Endothelial cell of umbilical vein (primary cell): Measurements from ENCODE around the gene BAG3. TPM values are rescaled to one million over a fixed set of nuclear protein-coding genes. Genes with fewer than 3 reads are reported as not detected.

Experiments used
- BruUV-seq: library from RNA; stranded (reverse); fragments of 400-500 nt; replicated peaks from 2 replicates; lab custom pipeline; 2021; lab: Mats Ljungman, UMichigan
- CTCF ChIA-PET: fragments of 300-600, 350-600 bp; sonication (Branson Sonifier 250); formaldehyde crosslinking; loops from one replicate; lab custom pipeline; 2021; ENCODE audit warnings: antibody characterized with exemption, inconsistent platforms; lab: Charles Lee
- POLR2A ChIA-PET: fragments of 300-600, 350-600 bp; sonication (Branson Sonifier 250); formaldehyde crosslinking; loops from one replicate; lab custom pipeline; 2021; ENCODE audit warnings: antibody characterized with exemption, inconsistent platforms; lab: Charles Lee
- DNase-seq: peaks from one replicate; pipeline ENCODE4 v3.0.0-alpha.2; 2011; ENCODE audit warnings: low read depth, low spot score
- FAIRE-seq: peaks from 2 replicates; lab custom pipeline; 2011; peaks lifted over from hg19 to GRCh38; lab: Jason Lieb, UNC
- H2AFZ ChIP-seq: 2 replicates; pipeline ENCODE4 v1.6.0; 2012; ENCODE audit warnings: low read depth, low read length, control low read depth, inconsistent platforms
- H3K27ac ChIP-seq: 2 replicates; pipeline ENCODE4 v1.5.1; 2011; ENCODE audit warnings: low read depth, mild to moderate bottlenecking, control low read depth, low read length, moderate library complexity; ENCODE audit not compliant: insufficient read depth
- H3K27me3 ChIP-seq, 2 experiments: 2 replicates each; pipeline versions ENCODE4 v1.6.0 to v1.6.1; 2011; ENCODE audit warnings: low read length in 2 of 2, mixed read lengths in 1 of 2; ENCODE audit not compliant: control insufficient read depth in 2 of 2, insufficient read depth in 2 of 2
- H3K36me3 ChIP-seq, 2 experiments: 2 replicates in 1 of 2; 3 replicates in 1 of 2; pipeline ENCODE4 v1.5.1; 2011; ENCODE audit warnings: low read length in 2 of 2, mild to moderate bottlenecking in 1 of 2, moderate library complexity in 1 of 2; ENCODE audit not compliant: control insufficient read depth in 2 of 2, insufficient read depth in 2 of 2; ENCODE audit errors: extremely low read depth in 1 of 2
- H3K4me1 ChIP-seq: 3 replicates; pipeline ENCODE4 v1.5.1; 2011; ENCODE audit warnings: mild to moderate bottlenecking, low read length; ENCODE audit not compliant: control insufficient read depth, insufficient read depth; ENCODE audit errors: extremely low read depth
- H3K4me2 ChIP-seq: 2 replicates; pipeline ENCODE4 v1.6.1; 2011; ENCODE audit warnings: low read length, control low read depth, mixed read lengths; ENCODE audit not compliant: insufficient read depth
- H3K4me3 ChIP-seq, 3 experiments: fragments of 200-600 bp in 1 of 3; sonication (generic), shearing (Covaris generic) in 1 of 3; replicated peaks in 1 of 3; 2 replicates each; pipeline ENCODE4 v1.5.1; 2011 to 2016; ENCODE audit warnings: control low read depth in 3 of 3, low read length in 3 of 3, mild to moderate bottlenecking in 2 of 3, inconsistent platforms in 1 of 3, low read depth in 1 of 3, moderate library complexity in 1 of 3; ENCODE audit not compliant: insufficient read depth in 1 of 3
- H3K79me2 ChIP-seq: 2 replicates; pipeline ENCODE4 v1.6.0; 2012; ENCODE audit warnings: low read length, inconsistent platforms; ENCODE audit not compliant: control insufficient read depth, insufficient read depth
- H3K9ac ChIP-seq: replicated peaks from 2 replicates; pipeline ENCODE3; 2011; ENCODE audit warnings: low read length, control low read depth; ENCODE audit not compliant: insufficient read depth; ENCODE audit errors: extremely low read depth
- H3K9me1 ChIP-seq: replicated peaks from 3 replicates; pipeline ENCODE4 v1.6.0; 2011; ENCODE audit warnings: mild to moderate bottlenecking, low read length; ENCODE audit not compliant: control insufficient read depth, insufficient read depth; ENCODE audit errors: extremely low read depth
- H3K9me3 ChIP-seq: replicated peaks from 2 replicates; pipeline ENCODE4 v1.5.1; 2012; ENCODE audit warnings: low read length, inconsistent platforms; ENCODE audit not compliant: control insufficient read depth, insufficient read depth
- H4K20me1 ChIP-seq: replicated peaks from 2 replicates; pipeline ENCODE3; 2011; ENCODE audit warnings: mild to moderate bottlenecking, low read length; ENCODE audit not compliant: control insufficient read depth, insufficient read depth; ENCODE audit errors: extremely low read depth
- GATA2 ChIP-seq: IDR thresholded peaks from 2 replicates; pipeline ENCODE4 v1.7.0; 2011; ENCODE audit warnings: low read depth, mild to moderate bottlenecking, moderate library complexity, mixed read lengths, low read length; ENCODE audit not compliant: insufficient read length, insufficient read depth
- JUN ChIP-seq: IDR thresholded peaks from 2 replicates; pipeline ENCODE4 v1.6.1; 2011; ENCODE audit warnings: borderline replicate concordance, low read depth; ENCODE audit not compliant: insufficient read length, insufficient read depth
- dilution Hi-C: fragments of 300-500 bp; cut with MboI; formaldehyde crosslinking; loops from one replicate; pipeline ENCODE4 v1.15.0; 2019; ENCODE audit warnings: low sequenced_read_pairs; ENCODE audit not compliant: extremely low pct_ligation_motif_present
- intact Hi-C: fragments of 100-400 bp; cut with micrococcal nuclease; formaldehyde crosslinking; loops from one replicate; pipeline ENCODE4 v1.10.0; 2022
- polyA plus RNA-seq, 4 experiments: library from polyadenylated mRNA; depleted of rRNA in 3 of 4; stranded (reverse) in 3 of 4; unstranded in 1 of 4; fragments of >200 nt; gene quantifications; 2 replicates each; pipeline versions ENCODE4 v1.2.1 to v1.2.3, GENCODE V29; 2011 to 2012; ENCODE audit warnings: missing spikeins in 1 of 4
- total RNA-seq: library from RNA; stranded (reverse); gene quantifications from 2 replicates; pipeline ENCODE4 v1.2.3, GENCODE V29; 2021
- TF ChIP-seq, protein P1 (sequence below), 2 donors: IDR thresholded peaks; 1 replicate in 1 of 2; 2 replicates in 1 of 2; pipeline ENCODE4 v1.5.1; 2011; ENCODE audit warnings: low read length in 2 of 2, mild to moderate bottlenecking in 2 of 2, moderate library complexity in 2 of 2, control low read depth in 1 of 2, inconsistent platforms in 1 of 2, low read depth in 1 of 2; ENCODE audit not compliant: insufficient read depth in 1 of 2; ENCODE audit errors: extremely low read depth in 1 of 2

BAG3 gene
- total and polyA plus RNA-seq, 2 donors (not counting 3 experiments of a cell fraction or from before 2014, with no cell fraction given): 25.2 to 66.7 TPM

DNA sequence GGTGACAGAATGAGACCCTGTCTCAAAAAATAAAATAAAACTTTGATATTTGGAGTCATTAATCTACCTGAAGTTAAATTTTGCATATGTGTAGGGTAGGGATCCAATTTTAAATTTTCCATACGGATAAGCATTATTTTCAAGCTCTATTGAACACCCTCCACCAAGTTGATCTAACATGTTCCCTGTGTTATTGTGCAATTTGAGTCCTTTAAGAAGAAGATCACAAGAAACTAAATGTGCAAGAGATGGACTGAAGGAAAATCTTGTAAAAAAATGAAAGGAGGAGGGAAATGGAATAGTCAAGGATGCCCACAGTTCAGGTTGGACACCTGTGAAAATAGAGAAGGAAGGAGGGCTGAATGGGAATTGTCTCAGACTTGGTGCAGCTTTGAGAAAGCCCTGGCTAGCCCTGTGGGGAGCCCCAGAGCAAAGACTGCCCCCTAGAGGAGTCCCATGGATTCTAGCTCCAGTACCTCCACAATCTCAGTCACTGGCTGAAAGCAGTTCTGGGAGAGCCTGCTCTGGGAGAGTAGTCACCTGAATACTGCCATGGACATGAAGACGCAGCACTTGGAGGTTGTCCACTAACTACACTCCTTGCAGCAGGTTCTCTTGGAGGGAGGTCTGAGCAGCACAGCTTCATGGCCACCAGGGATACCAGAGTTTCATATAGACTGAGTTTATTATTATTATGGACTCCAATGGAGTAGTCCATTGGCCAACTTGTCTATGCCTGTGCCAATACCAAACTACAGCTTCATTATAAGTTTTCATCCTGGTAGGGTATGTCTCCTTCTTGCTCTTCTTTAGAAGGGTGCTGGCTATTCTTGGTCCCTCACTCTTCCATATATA lies 48.7 kb upstream of the BAG3 start:
- FAIRE-seq (peak; percentile 18), DNase-seq (peak; percentile 38)
- H3K27ac ChIP-seq: no peak overlapping the region
- POLR2A ChIA-PET: no interaction called here
- no TSS peak for BruUV-seq
- peaks cover 5% of the 10 kb centered on the region for H3K4me1 ChIP-seq
- dilution Hi-C loops: no loop called here
- H4K20me1 ChIP-seq: no peaks in the 10 kb centered on the region
- H3K4me2 ChIP-seq: no peak overlapping the region
- H3K9ac ChIP-seq: no peak overlapping the region
- no peaks in the 10 kb centered on the region for H3K36me3 ChIP-seq
- no peaks in the 10 kb centered on the region for H3K79me2 ChIP-seq
- no peaks in the 10 kb centered on the region for H3K27me3 ChIP-seq
- no peak overlapping the region for H2AFZ ChIP-seq
- no peaks in the 10 kb centered on the region for H3K9me3 ChIP-seq
- CTCF ChIA-PET: interaction anchor here (0.5 to 2.5 kb wide), 35 partner anchors 10 to 463 kb away, joined by 3 to 31 read pairs (median 4); partner anchors contain the start of genes BAG3, GRK5 and SFXN4
- H3K4me3 ChIP-seq: no peak overlapping the region
- intact Hi-C loops: loop anchor here (1.0 kb wide), 1 partner anchor 463 kb away; no protein-coding TSS in a partner anchor
- H3K9me1 ChIP-seq: no peaks in the 10 kb centered on the region
- TF ChIP-seq, protein P1, sequence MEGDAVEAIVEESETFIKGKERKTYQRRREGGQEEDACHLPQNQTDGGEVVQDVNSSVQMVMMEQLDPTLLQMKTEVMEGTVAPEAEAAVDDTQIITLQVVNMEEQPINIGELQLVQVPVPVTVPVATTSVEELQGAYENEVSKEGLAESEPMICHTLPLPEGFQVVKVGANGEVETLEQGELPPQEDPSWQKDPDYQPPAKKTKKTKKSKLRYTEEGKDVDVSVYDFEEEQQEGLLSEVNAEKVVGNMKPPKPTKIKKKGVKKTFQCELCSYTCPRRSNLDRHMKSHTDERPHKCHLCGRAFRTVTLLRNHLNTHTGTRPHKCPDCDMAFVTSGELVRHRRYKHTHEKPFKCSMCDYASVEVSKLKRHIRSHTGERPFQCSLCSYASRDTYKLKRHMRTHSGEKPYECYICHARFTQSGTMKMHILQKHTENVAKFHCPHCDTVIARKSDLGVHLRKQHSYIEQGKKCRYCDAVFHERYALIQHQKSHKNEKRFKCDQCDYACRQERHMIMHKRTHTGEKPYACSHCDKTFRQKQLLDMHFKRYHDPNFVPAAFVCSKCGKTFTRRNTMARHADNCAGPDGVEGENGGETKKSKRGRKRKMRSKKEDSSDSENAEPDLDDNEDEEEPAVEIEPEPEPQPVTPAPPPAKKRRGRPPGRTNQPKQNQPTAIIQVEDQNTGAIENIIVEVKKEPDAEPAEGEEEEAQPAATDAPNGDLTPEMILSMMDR (IDR thresholded peaks at IDR 0.05; ENCODE audit: extremely low read depth in 1 of 2, insufficient read depth in 1 of 2, low read depth in 1 of 2, low read length in 2 of 2): peak; percentile 63 to 84
- TF ChIP-seq GATA2: no peak

DNA sequence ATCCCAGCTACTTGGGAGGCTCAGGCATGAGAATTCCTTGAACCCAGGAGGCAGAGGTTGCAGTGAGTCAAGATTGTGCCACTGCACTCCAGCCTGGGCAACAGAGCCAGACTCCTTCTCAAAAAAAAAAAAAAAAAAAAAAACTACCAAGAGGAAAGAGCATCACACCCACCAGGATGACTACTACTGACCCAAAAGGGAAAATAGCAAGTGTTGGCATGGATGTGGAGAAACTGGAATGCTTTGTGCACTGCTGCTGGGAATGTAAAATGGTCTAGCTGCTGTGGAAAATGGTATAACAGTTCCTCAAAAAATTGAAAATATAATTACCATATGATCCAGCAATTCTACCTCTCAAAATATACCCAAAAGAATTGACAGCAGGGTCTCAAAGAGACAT lies 46.7 kb upstream of the BAG3 start:
- H3K4me3 ChIP-seq: no peak overlapping the region
- CTCF ChIA-PET: interaction anchor here (1.3 kb wide), 1 partner anchor 405 kb away, joined by 4 read pairs; no protein-coding TSS in a partner anchor
- no peaks in the 10 kb centered on the region for H3K36me3 ChIP-seq
- no peak overlapping the region for H3K27ac ChIP-seq
- H3K4me2 ChIP-seq: no peak overlapping the region
- H3K79me2 ChIP-seq: no peaks in the 10 kb centered on the region
- no peak for DNase-seq
- dilution Hi-C loops (no loop called here), intact Hi-C loops (no loop called here)
- POLR2A ChIA-PET: no interaction called here
- H3K9me3 ChIP-seq: no peaks in the 10 kb centered on the region
- H3K9ac ChIP-seq: no peak overlapping the region
- H3K9me1 ChIP-seq: no peaks in the 10 kb centered on the region
- no peak for FAIRE-seq
- no peaks in the 10 kb centered on the region for H3K4me1 ChIP-seq
- no peaks in the 10 kb centered on the region for H3K27me3 ChIP-seq
- H4K20me1 ChIP-seq: no peaks in the 10 kb centered on the region
- no peak for TF ChIP-seq JUN
- no peak overlapping the region for H2AFZ ChIP-seq
- no TSS peak for BruUV-seq
